Thymus (tissue), 11 donors: ENCODE results near the gene SKAP2. TPM values are rescaled to one million over a fixed set of nuclear protein-coding genes. Genes with fewer than 3 reads are reported as not detected.

Source experiments
- DNase-seq, 9 donors: peaks; one replicate each; pipeline ENCODE4 v3.0.0-alpha.2; 2013; ENCODE audit warnings: low spot score in 9 of 9, low read depth in 6 of 9, missing footprints in 1 of 9
- H3K27ac ChIP-seq, 2 donors: one replicate each; pipeline ENCODE4 v1.5.1; 2013; ENCODE audit warnings: control low read depth in 1 of 2, low read depth in 1 of 2, low read length in 1 of 2, mild to moderate bottlenecking in 1 of 2, moderate library complexity in 1 of 2
- H3K27me3 ChIP-seq, 2 donors: one replicate each; pipeline ENCODE4 v1.5.1; 2013; ENCODE audit warnings: low read length in 1 of 2; ENCODE audit not compliant: control insufficient read depth in 2 of 2, insufficient read depth in 1 of 2
- H3K36me3 ChIP-seq, 2 donors: one replicate each; pipeline ENCODE4 v1.5.1; 2013; ENCODE audit warnings: low read length in 1 of 2, mild to moderate bottlenecking in 1 of 2, moderate library complexity in 1 of 2; ENCODE audit not compliant: control insufficient read depth in 2 of 2, insufficient read depth in 2 of 2
- H3K4me1 ChIP-seq, 2 donors: one replicate each; pipeline ENCODE4 v1.5.1; 2013; ENCODE audit warnings: low read length in 2 of 2; ENCODE audit not compliant: control insufficient read depth in 2 of 2, insufficient read depth in 2 of 2
- H3K4me3 ChIP-seq, 2 donors: one replicate each; pipeline ENCODE4 v1.5.1; 2013; ENCODE audit warnings: low read length in 2 of 2, control low read depth in 1 of 2, mild to moderate bottlenecking in 1 of 2
- H3K9me3 ChIP-seq, 2 donors: one replicate each; pipeline ENCODE4 v1.5.1; 2013; ENCODE audit warnings: low read length in 1 of 2, mild to moderate bottlenecking in 1 of 2; ENCODE audit not compliant: control insufficient read depth in 2 of 2, insufficient read depth in 1 of 2
- WGBS: extraction: QIAGEN DNeasy Blood & Tissue Kit; methylation state at CpG from one replicate; pipeline ENCODE4 v1.1.7; 2013; 5-methylcytosine and 5-hydroxymethylcytosine counted together
- polyA plus RNA-seq: library from polyadenylated mRNA; stranded (reverse); fragments of 200-250 nt; gene quantifications from one replicate; pipeline ENCODE4 v1.2.3, GENCODE V29; 2013
- total RNA-seq: library from RNA; stranded (reverse); fragments of 120-200 nt; gene quantifications from one replicate; pipeline ENCODE4 v1.2.4, GENCODE V29; 2013
- donor health status: healthy.

The SKAP2 gene
- total and polyA plus RNA-seq, 2 donors = 9.8 to 10.6 TPM

- Histone ChIP-seq H3K4me3 (no peak overlapping the region), H3K36me3 (no peaks in the 10 kb centered on the region), H3K27ac (no peak overlapping the region), H3K9me3 (no peaks in the 10 kb centered on the region), H3K4me1 (no peaks in the 10 kb centered on the region), H3K27me3 (no peaks in the 10 kb centered on the region)
- DNase-seq = no peak
- 52% methylated on average over 4 of the region's 4 CpGs for WGBS
These were observed 175.4 kb downstream of the SKAP2 start for GRCh38 chr7:26688936-26689506.

- no peak for DNase-seq
These were observed 176.0 kb downstream of the SKAP2 start for GRCh38 chr7:26688388-26688787.

GRCh38 chr7:26687032-26687431 lies 177.4 kb downstream of the SKAP2 start:
- 91% methylated on average over 4 of the region's 4 CpGs for WGBS
- Histone ChIP-seq H3K36me3 (no peaks in the 10 kb centered on the region), H3K27ac (no peak overlapping the region), H3K27me3 (no peaks in the 10 kb centered on the region), H3K4me3 (no peak overlapping the region), H3K9me3 (no peaks in the 10 kb centered on the region), H3K4me1 (no peaks in the 10 kb centered on the region)
- no peak for DNase-seq

More at GRCh38 chr7:26688388-26688787, 176.0 kb downstream of the SKAP2 start:
- no peak overlapping the region for H3K27ac ChIP-seq
- H3K27me3 ChIP-seq = no peaks in the 10 kb centered on the region
- no peaks in the 10 kb centered on the region for H3K4me1 ChIP-seq
- H3K9me3 ChIP-seq = no peaks in the 10 kb centered on the region
- H3K36me3 ChIP-seq = no peaks in the 10 kb centered on the region
- no peak overlapping the region for H3K4me3 ChIP-seq

GRCh38 chr7:26686448-26686981 lies 177.9 kb downstream of the SKAP2 start:
- Histone ChIP-seq H3K4me1 (no peaks in the 10 kb centered on the region), H3K9me3 (no peaks in the 10 kb centered on the region), H3K36me3 (no peaks in the 10 kb centered on the region), H3K4me3 (no peak overlapping the region), H3K27ac (no peak overlapping the region), H3K27me3 (no peaks in the 10 kb centered on the region)
- peak in 3 of 9 donors; percentile 24 to 50 (median 32) for DNase-seq
- WGBS = 73% methylated on average over 2 of the region's 2 CpGs

GRCh38 chr7:26685606-26686005 lies 178.8 kb downstream of the SKAP2 start:
- H3K36me3 ChIP-seq = no peaks in the 10 kb centered on the region
- DNase-seq = no peak
- no peaks in the 10 kb centered on the region for H3K4me1 ChIP-seq
- H3K27ac ChIP-seq = no peak overlapping the region
- WGBS = 70% methylated on average over 4 of the region's 4 CpGs
- H3K9me3 ChIP-seq = no peaks in the 10 kb centered on the region
- H3K4me3 ChIP-seq = no peak overlapping the region
- no peaks in the 10 kb centered on the region for H3K27me3 ChIP-seq

- no peaks in the 10 kb centered on the region for H3K4me1 ChIP-seq
- no peaks in the 10 kb centered on the region for H3K9me3 ChIP-seq
- no peak for DNase-seq
- H3K36me3 ChIP-seq = no peaks in the 10 kb centered on the region
- H3K4me3 ChIP-seq = no peak overlapping the region
- H3K27me3 ChIP-seq = no peaks in the 10 kb centered on the region
- 93% methylated on average over 3 of the region's 3 CpGs for WGBS
- H3K27ac ChIP-seq = no peak overlapping the region
These were observed 179.9 kb downstream of the SKAP2 start for GRCh38 chr7:26684447-26684846.

GRCh38 chr7:26683277-26683676 lies 181.1 kb downstream of the SKAP2 start:
- Histone ChIP-seq H3K4me1 (no peaks in the 10 kb centered on the region), H3K36me3 (no peaks in the 10 kb centered on the region), H3K27me3 (no peaks in the 10 kb centered on the region), H3K4me3 (no peak overlapping the region), H3K9me3 (no peaks in the 10 kb centered on the region), H3K27ac (no peak overlapping the region)
- no peak for DNase-seq
- 99% methylated on average over 1 of the region's 1 CpG for WGBS

GRCh38 chr7:26681819-26682418 lies 182.5 kb downstream of the SKAP2 start:
- peak in 4 of 9 donors; percentile 22 to 65 (median 32) for DNase-seq
- Histone ChIP-seq H3K27me3 (no peaks in the 10 kb centered on the region), H3K4me1 (no peaks in the 10 kb centered on the region), H3K36me3 (no peaks in the 10 kb centered on the region), H3K9me3 (no peaks in the 10 kb centered on the region), H3K27ac (no peak overlapping the region), H3K4me3 (no peak overlapping the region)
- 37% methylated on average over 3 of the region's 3 CpGs for WGBS

GRCh38 chr7:26680587-26680986 lies 183.8 kb downstream of the SKAP2 start:
- WGBS = 99% methylated on average over 1 of the region's 1 CpG
- no peaks in the 10 kb centered on the region for H3K9me3 ChIP-seq
- no peaks in the 10 kb centered on the region for H3K36me3 ChIP-seq
- no peaks in the 10 kb centered on the region for H3K27me3 ChIP-seq
- no peak for DNase-seq
- no peak overlapping the region for H3K4me3 ChIP-seq
- H3K4me1 ChIP-seq = no peaks in the 10 kb centered on the region
- no peak overlapping the region for H3K27ac ChIP-seq
